Loucy (cell line): ENCODE measurements around the gene CPAMD8.

ENCODE experiments used
- CTCF ChIP-seq: fragments of 200-600 bp; sonication (generic); conservative IDR thresholded peaks from 2 replicates; pipeline ENCODE4 v1.5.1; 2014; ENCODE audit warnings: mild to moderate bottlenecking, antibody characterized with exemption, low read length
- EZH2phosphoT487 ChIP-seq: fragments of 200-600 bp; IDR thresholded peaks from 2 replicates; pipeline ENCODE4 v1.6.1; 2018; ENCODE audit warnings: antibody characterized with exemption, mild to moderate bottlenecking, moderate library complexity, borderline replicate concordance

- TF ChIP-seq CTCF (no peak), EZH2phosphoT487 (no peak)
These were observed 133.0 kb downstream of the CPAMD8 start for GRCh38 chr19:16893686-16893989.
